ENCODE results near the gene NMT2.
A peak's percentile ranks its signal among the peaks of the same experiment; 100 is the strongest.

Gene NMT2

DNA sequence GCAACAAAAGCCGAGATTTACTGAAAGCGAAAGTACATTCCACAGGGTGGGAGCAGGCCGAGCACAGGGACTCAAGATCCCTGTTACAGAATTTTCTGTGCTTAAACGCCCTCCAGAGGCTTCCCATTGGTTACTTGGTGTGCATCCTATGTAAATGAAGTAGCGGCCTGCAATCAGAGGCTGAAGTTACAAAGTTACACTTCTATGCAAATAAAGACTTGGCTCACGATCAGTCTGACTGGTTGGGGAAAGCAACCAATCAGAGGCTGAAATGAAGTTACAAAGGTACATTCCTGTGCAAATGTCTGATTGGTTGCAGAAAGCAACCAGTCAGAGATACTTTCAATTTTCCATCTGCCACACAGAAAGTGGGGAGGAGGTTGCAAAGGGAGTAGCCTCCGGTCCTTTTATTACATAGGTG is 84.0 kb downstream of the NMT2 start:
- DNase-seq, result peak; percentile 63

DNA sequence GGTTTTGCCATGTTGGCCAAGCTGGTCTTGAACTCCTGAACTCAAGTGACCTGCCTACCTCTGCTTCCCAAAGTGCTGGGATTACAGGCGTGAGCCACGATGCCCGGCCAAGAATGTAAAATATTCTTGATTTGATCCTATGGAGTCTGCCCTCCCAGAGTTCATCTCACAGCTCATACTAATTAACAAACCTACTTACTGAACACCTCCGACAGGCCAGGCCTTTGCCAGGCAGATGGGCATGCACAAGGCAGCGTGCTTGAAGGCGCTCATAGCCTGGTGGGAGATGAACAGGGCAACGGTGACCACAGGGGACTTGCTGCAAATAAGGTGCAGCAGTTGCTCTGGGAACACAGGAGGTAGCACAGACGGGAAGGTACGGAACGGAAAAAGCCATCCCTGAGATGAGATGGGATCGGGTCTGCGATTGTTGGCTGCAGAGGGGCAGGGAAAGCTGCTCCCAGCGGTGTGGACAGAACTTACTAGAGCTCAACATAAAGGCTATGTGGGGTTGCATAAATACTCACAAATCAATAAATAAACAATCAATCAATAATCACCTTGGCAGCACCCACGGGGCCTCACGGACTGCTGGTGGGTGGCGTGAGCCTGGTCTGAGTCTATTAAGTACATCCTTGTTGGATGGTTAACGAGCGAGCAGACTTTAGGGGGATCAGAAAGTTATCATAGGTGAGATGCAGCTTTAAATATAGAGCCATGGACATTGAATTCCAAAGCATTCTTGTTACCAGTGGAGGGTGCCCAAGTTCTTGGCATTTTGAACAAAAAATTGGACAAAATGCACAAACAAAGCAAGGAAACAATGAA is 84.6 kb downstream of the NMT2 start:
- DNase-seq, result no peak

DNA sequence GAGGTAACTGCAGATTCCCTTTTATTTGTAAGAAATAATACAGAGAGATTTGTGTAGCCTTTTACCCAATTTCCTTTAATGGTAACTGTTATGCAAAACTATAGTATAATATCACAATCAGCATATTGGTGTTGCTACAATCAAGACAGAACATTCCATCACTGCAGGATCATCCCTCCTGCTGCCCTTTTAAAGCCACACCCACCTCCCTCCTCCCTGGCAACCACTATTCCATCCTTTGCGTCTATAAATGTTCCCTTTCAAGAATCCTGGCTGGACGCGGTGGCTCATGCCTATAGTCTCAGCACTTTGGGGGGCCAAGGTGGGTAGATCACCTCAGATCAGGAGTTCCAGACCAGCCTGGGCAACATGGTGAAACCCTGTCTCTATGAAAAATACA is 93.1 kb downstream of the NMT2 start:
- no peak for DNase-seq

DNA sequence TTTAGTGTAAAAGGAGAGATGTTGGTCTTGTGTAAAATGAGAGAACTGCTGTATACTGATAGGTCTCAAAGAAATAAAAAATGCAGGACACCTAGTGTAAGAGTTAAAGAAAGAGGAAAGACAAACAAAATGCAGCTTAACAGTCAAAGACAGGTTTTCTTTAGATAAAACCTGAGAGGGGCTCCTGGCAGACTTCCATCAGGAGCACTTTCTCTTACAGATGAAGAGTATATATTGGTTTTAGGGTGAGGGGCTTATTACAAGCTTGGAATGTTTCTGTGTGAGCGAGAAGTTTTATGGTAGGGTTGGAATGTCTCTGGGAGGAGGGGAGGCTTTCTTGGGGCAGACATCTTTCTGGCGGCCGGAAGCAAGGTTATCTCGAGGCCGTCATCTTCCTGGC is 96.1 kb downstream of the NMT2 start:
- DNase-seq, result no peak

- no peak for DNase-seq
Observed at GRCh38 chr10:15069230-15069629, 99.3 kb downstream of the NMT2 start.

DNA sequence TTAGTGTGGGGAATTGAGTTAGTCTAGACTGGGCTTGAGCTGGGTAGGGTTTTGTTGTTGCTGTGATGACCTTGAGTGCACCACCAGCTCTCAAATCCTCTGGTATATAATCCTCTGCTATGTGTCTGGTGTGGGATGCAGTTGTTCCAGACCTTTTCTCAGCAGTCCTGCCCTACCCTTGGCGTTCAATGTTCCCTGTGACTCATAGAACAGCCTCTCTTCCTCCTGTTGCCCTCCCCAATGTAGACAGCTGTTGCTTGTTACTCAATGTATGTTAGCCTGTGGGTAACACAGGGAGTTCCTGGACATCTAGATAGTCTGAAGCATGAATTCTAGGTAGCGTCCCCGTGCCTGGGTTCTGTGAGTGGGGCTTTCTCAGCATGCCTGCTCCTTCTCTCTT is 99.7 kb downstream of the NMT2 start:
- DNase-seq, result no peak

GRCh38 chr10:15067154-15067553 is 101.3 kb downstream of the NMT2 start:
- no peak for DNase-seq

DNA sequence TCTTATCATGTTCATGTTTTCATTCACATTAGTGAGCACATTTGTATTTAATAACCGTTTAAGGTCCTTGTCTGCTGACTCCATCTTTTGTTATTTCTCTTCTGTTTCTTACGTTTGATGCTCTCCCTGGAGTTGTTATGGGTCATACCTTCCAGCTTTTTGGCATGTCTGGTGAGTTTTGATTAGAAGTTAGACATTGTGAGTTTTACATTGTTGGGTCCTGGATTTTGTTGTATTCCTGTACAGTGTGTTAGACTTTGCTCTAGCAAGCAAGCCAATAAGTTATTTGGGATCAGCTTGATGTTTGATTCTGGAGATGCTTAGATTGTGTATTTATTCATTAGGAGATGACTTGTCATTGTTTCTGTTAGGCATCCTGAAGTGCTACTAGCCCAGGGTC is 107.9 kb downstream of the NMT2 start:
- no peak for DNase-seq

- no peak for DNase-seq
Observed at GRCh38 chr10:15059914-15060313, 108.6 kb downstream of the NMT2 start.

GRCh38 chr10:15058689-15059088 is 109.8 kb downstream of the NMT2 start:
- no peak for DNase-seq
